WTC11 (cell line): ENCODE measurements around the gene NLGN4X. TPM values are rescaled to one million over a fixed set of nuclear protein-coding genes. Genes with fewer than 3 reads are reported as not detected.

ENCODE experiments used
- ATAC-seq: fragments of 200-7000 bp; cut with Tn5 transposase; 2 replicates; pipeline ENCODE4 v1.10.0; 2021; ENCODE audit warnings: mild to moderate bottlenecking, moderate library complexity
- CTCF ChIA-PET: fragments of 300-600 bp; sonication (Branson Sonifier 250); formaldehyde crosslinking; loops from one replicate; lab custom pipeline; 2021; ENCODE audit warnings: antibody characterized with exemption; lab: Charles Lee
- POLR2A ChIA-PET: fragments of 350-600 bp; sonication (Branson Sonifier 250); formaldehyde crosslinking; loops from one replicate; lab custom pipeline; 2021; ENCODE audit warnings: antibody characterized with exemption; lab: Charles Lee
- DNase-seq: peaks from one replicate; pipeline ENCODE4 v3.0.0; 2021; ENCODE audit warnings: low spot score
- H3K27ac Mint-ChIP-seq: 2 replicates; pipeline ENCODE4 v1.8.0; 2021; ENCODE audit warnings: mixed read lengths
- H3K27me3 Mint-ChIP-seq: 2 replicates; pipeline ENCODE4 v1.8.0; 2021; ENCODE audit warnings: low read depth, mild to moderate bottlenecking, moderate library complexity, mixed read lengths
- H3K36me3 Mint-ChIP-seq: 2 replicates; pipeline ENCODE4 v1.8.0; 2021; ENCODE audit warnings: mixed read lengths
- H3K4me1 Mint-ChIP-seq: 2 replicates; pipeline ENCODE4 v1.8.0; 2022; ENCODE audit warnings: mixed read lengths
- H3K4me3 Mint-ChIP-seq: 2 replicates; pipeline ENCODE4 v1.8.0; 2021; ENCODE audit warnings: mild to moderate bottlenecking, moderate library complexity, mixed read lengths
- H3K9me3 Mint-ChIP-seq: 2 replicates; pipeline ENCODE4 v1.8.0; 2021; ENCODE audit warnings: mixed read lengths
- ARID4B ChIP-seq: sonication (generic); formaldehyde crosslinking; IDR thresholded peaks from 2 replicates; pipeline ENCODE4 v1.8.0; 2023; ENCODE audit warnings: missing genetic modification reagents, mild to moderate bottlenecking, borderline replicate concordance
- ATF6 ChIP-seq: sonication (generic); formaldehyde crosslinking; IDR thresholded peaks from 2 replicates; pipeline ENCODE4 v1.8.1; 2023; ENCODE audit warnings: mild to moderate bottlenecking, missing genetic modification reagents
- CREB1 ChIP-seq: sonication (generic); formaldehyde crosslinking; IDR thresholded peaks from 2 replicates; pipeline ENCODE4 v1.8.0; 2023; ENCODE audit warnings: mild to moderate bottlenecking, missing genetic modification reagents
- CREM ChIP-seq: sonication (generic); formaldehyde crosslinking; IDR thresholded peaks from 2 replicates; pipeline ENCODE4 v1.8.1; 2022; ENCODE audit warnings: mild to moderate bottlenecking, missing genetic modification reagents, moderate library complexity
- CTCF ChIP-seq: fragments of 200-600 bp; IDR thresholded peaks from 2 replicates; pipeline ENCODE4 v1.8.0; 2022; ENCODE audit warnings: antibody characterized with exemption
- E2F5 ChIP-seq: sonication (generic); formaldehyde crosslinking; IDR thresholded peaks from 2 replicates; pipeline ENCODE4 v1.8.1; 2022; ENCODE audit warnings: mild to moderate bottlenecking, moderate library complexity, missing genetic modification reagents
- FOXK1 ChIP-seq: sonication (generic); formaldehyde crosslinking; IDR thresholded peaks from 2 replicates; pipeline ENCODE4 v1.8.0; 2022; ENCODE audit warnings: mild to moderate bottlenecking, moderate library complexity, missing genetic modification reagents
- FOXP4 ChIP-seq: sonication (generic); formaldehyde crosslinking; IDR thresholded peaks from 2 replicates; pipeline ENCODE4 v1.8.0; 2022; ENCODE audit warnings: mild to moderate bottlenecking, missing genetic modification reagents
- GTF2I ChIP-seq: fragments of 250-450 bp; sonication (Bioruptor Pico); conservative IDR thresholded peaks from 2 replicates; pipeline ENCODE4 v1.4.0; 2021; ENCODE audit warnings: mild to moderate bottlenecking
- KAT7 ChIP-seq: sonication (generic); formaldehyde crosslinking; IDR thresholded peaks from 2 replicates; pipeline ENCODE4 v1.8.1; 2023; ENCODE audit warnings: missing genetic modification reagents, mild to moderate bottlenecking, borderline replicate concordance
- NFYB ChIP-seq: sonication (generic); formaldehyde crosslinking; conservative IDR thresholded peaks from 2 replicates; pipeline ENCODE4 v1.8.0; 2022; ENCODE audit warnings: low read depth, missing genetic modification reagents
- NR3C1 ChIP-seq: sonication (generic); formaldehyde crosslinking; conservative IDR thresholded peaks from 2 replicates; pipeline ENCODE4 v1.8.1; 2023; ENCODE audit warnings: low read depth, mild to moderate bottlenecking, missing genetic modification reagents
- TCF7 ChIP-seq: sonication (generic); formaldehyde crosslinking; IDR thresholded peaks from 2 replicates; pipeline ENCODE4 v1.8.0; 2022; ENCODE audit warnings: mild to moderate bottlenecking, low read depth, missing genetic modification reagents, moderate library complexity
- ZBTB21 ChIP-seq: sonication (generic); formaldehyde crosslinking; IDR thresholded peaks from 2 replicates; pipeline ENCODE4 v1.8.1; 2023; ENCODE audit warnings: mild to moderate bottlenecking, missing genetic modification reagents, borderline replicate concordance
- ZNF138 ChIP-seq: sonication (generic); formaldehyde crosslinking; conservative IDR thresholded peaks from 2 replicates; pipeline ENCODE4 v1.8.1; 2022; ENCODE audit warnings: mild to moderate bottlenecking, moderate library complexity, missing genetic modification reagents
- ZNF281 ChIP-seq: sonication (generic); formaldehyde crosslinking; IDR thresholded peaks from 2 replicates; pipeline ENCODE4 v1.8.0; 2023; ENCODE audit warnings: mild to moderate bottlenecking, missing genetic modification reagents
- ZNF671 ChIP-seq: fragments of 250-450 bp; sonication (Bioruptor Pico); IDR thresholded peaks from 2 replicates; pipeline ENCODE4 v1.8.0; 2021; ENCODE audit warnings: mild to moderate bottlenecking
- total RNA-seq: library from RNA; stranded (reverse); gene quantifications from 3 replicates; pipeline ENCODE4 v1.2.3, GENCODE V29; 2021

Gene NLGN4X
- total RNA-seq, 1 experiment from 2014 or later, result 53.8 TPM

- Mint-ChIP-seq H3K4me1 (peaks cover 13% of the 10 kb centered on the region), H3K36me3 (no peaks in the 10 kb centered on the region), H3K9me3 (no peaks in the 10 kb centered on the region), H3K27ac (no peak overlapping the region), H3K27me3 (no peaks in the 10 kb centered on the region), H3K4me3 (no peak overlapping the region)
- ChIA-PET CTCF (no interaction called here), POLR2A (no interaction called here)
- no peak for ATAC-seq
- no peak for DNase-seq
- TF ChIP-seq GTF2I (CRISPR knock-in tag) (no peak), TCF7 (no peak), ARID4B (CRISPR knock-in tag) (no peak), KAT7 (no peak), ZNF138 (CRISPR knock-in tag) (no peak), ATF6 (CRISPR knock-in tag) (no peak), ZNF281 (CRISPR knock-in tag) (no peak), ZNF671 (CRISPR knock-in tag) (no peak), ZBTB21 (CRISPR knock-in tag) (no peak), FOXP4 (no peak), CREB1 (CRISPR knock-in tag) (no peak), CTCF (no peak), NR3C1 (CRISPR knock-in tag) (no peak), FOXK1 (CRISPR knock-in tag) (no peak), E2F5 (CRISPR knock-in tag) (no peak), NFYB (no peak), CREM (no peak)
These were observed 237.3 kb downstream of the NLGN4X start for GRCh38 chrX:5991393-5991792.
